ENCODE data around the gene TELO2.

TELO2 gene

GRCh38 chr16:1505073-1505844, 12.1 kb downstream of the TELO2 start:
- no peak for FAIRE-seq
- TF ChIP-seq CTCF (IDR thresholded peaks at IDR 0.05; ENCODE audit: insufficient read depth, missing control alignments): no peak
- DNase-seq (ENCODE audit: insufficient read length, low spot score): no peak

- no peak for TF ChIP-seq CTCF (IDR thresholded peaks at IDR 0.05; ENCODE audit: insufficient read depth, missing control alignments)
- DNase-seq (ENCODE audit: insufficient read length, low spot score): no peak
- no peak for FAIRE-seq
Observed at GRCh38 chr16:1505912-1506311, 12.8 kb downstream of the TELO2 start.

- FAIRE-seq (no peak), DNase-seq (ENCODE audit: insufficient read length, low spot score) (no peak)
- TF ChIP-seq CTCF (IDR thresholded peaks at IDR 0.05; ENCODE audit: insufficient read depth, missing control alignments): no peak
Observed at GRCh38 chr16:1506494-1507213, 13.5 kb downstream of the TELO2 start.

GRCh38 chr16:1508494-1509187, 15.5 kb downstream of the TELO2 start:
- no peak for TF ChIP-seq CTCF (IDR thresholded peaks at IDR 0.05; ENCODE audit: insufficient read depth, missing control alignments)
- FAIRE-seq: no peak
- DNase-seq (ENCODE audit: insufficient read length, low spot score): no peak

- no peak for TF ChIP-seq CTCF (IDR thresholded peaks at IDR 0.05; ENCODE audit: insufficient read depth, missing control alignments)
- no peak for FAIRE-seq
- DNase-seq (ENCODE audit: insufficient read length, low spot score): no peak
Observed at GRCh38 chr16:1509307-1510221, 16.4 kb downstream of the TELO2 start.

- DNase-seq (ENCODE audit: insufficient read length, low spot score): no peak
- no peak for FAIRE-seq
- TF ChIP-seq CTCF (IDR thresholded peaks at IDR 0.05; ENCODE audit: insufficient read depth, missing control alignments): no peak
Observed at GRCh38 chr16:1510272-1510671, 17.1 kb downstream of the TELO2 start.
